Activated CD8-positive, alpha-beta memory T cell treated with anti-CD3 and anti-CD28 coated beads, Interleukin-2, amount 50 U/mL, for 1 hour (primary cell): Measurements from ENCODE around the gene PDE4B.
A peak's percentile ranks its signal among the peaks of the same experiment; 100 is the strongest.

Experiments used
- DNase-seq: peaks from one replicate; pipeline ENCODE4 v3.0.0-alpha.2; 2020; ENCODE audit errors: extremely low read depth

Gene PDE4B

DNA sequence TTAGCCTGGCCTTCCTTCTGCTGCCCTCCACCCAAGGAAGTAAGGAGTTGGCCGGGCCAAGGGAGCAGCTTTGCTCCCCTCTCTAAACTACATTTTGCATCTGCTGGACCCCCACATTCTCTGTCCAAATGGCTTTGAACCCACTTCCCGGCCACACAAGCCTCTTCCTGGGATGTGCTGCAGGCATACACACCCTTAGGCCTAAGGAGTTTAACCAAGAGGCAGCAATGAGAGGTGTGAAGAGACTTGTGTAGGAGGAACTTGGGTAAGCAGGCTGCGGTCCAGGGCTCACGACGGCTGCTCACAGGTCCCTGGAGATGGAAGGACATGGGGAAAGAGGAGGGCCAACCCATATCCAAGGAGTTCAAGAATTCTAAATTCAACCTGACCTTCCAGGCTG is 544.6 kb downstream of the PDE4B start:
- no peak for DNase-seq

DNA sequence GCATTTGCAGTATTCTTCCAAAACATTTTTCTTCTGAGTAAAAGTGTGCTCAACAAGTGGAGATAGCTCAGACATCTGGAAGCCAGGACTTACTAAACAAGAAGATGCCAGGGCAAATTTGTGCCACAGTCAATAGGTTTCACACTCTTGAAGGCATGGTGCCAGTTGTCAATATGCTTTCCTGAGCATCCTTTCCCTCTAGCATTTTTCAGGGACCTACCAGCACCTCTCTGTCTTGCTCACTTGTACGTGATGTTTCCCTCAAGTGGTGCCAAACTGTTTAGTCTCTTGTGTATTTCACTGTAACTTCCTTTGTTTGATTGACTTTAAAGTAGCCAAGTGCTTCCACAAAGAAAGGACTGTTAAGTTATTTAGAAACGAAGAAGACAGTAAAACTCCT is 547.2 kb downstream of the PDE4B start:
- DNase-seq: no peak

DNA sequence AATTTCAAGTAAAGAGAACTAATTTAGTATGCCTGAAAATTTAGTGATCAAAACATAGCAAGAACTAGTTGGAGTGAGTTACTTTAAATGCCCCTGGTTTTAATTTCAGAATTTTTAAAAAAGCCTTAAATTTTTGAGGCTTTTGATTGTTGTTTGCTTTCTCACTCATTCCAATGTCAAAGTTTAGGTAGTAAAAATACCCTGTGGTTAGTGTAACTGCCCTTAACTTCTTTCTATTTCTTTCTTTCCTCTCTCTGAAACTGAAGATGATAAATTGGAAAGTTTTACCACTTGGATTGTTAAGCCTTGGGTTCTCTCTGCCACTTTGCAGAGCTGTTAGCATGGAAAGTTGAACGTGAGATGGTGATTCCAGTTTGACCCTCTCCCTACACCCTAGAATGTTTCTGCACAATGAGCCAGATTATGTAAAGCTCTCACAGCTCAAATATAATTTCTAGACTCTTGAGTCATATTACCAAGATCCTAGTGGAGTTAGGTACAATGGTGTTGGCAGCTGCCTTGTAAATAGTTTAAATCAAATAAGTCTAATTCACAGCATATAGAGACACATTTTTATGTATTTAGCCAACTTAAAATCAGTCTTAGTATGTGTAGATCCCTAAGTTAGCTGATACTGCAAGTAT is 548.9 kb downstream of the PDE4B start:
- no peak for DNase-seq

DNA sequence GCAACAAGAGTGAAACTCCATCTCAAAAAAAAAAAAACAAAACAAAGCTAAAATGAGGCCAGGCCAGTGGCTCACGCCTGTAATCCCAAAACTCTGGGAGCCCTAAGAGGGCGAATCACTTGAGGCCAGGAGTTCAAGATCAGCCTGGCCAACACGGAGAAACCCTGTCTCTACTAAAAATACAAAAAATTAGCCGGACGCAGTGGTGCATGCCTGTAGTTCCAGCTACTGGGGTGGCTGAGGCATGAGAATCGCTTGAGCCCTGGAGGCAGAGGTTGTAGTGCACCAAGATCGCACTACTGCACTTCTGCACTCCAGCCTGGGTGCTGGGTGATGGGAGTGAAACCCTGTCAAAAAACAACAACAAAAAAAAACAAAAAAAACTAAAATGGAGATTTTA is 550.0 kb downstream of the PDE4B start:
- DNase-seq: no peak

DNA sequence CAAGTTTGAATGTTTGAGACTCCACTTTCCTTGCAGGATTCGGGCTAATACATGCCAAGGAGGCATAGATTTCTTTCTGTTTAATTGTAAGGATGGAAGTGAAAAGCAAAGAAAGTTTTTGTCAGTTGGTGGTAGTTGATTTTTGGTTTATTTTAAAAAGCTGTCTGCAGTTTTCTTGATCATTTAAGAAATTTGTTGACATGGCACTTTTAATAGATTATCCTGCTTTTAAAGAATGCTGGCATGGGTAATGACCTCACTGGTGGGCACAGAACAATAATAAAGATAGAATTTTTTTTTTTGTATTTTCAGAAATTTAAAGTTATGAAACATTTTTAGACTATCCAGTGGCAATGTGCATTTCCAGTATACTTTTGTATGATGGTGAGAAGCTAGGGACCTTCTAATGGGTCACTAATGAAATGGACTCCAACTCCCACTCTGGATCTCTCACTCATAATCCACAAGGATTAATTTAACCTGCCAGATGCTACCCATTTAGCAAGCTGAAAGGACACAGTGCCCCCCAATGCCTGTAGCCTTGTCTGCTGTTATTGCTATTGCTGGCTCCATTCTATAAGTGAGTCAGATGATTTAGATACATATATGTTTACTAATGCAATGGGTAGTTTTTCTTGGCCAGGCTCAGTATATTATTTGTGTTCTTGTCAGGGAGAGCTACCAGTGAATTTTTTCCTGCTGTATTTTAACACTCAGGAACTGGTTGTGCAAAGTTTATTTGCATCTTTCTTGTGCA is 551.1 kb downstream of the PDE4B start:
- no peak for DNase-seq

DNA sequence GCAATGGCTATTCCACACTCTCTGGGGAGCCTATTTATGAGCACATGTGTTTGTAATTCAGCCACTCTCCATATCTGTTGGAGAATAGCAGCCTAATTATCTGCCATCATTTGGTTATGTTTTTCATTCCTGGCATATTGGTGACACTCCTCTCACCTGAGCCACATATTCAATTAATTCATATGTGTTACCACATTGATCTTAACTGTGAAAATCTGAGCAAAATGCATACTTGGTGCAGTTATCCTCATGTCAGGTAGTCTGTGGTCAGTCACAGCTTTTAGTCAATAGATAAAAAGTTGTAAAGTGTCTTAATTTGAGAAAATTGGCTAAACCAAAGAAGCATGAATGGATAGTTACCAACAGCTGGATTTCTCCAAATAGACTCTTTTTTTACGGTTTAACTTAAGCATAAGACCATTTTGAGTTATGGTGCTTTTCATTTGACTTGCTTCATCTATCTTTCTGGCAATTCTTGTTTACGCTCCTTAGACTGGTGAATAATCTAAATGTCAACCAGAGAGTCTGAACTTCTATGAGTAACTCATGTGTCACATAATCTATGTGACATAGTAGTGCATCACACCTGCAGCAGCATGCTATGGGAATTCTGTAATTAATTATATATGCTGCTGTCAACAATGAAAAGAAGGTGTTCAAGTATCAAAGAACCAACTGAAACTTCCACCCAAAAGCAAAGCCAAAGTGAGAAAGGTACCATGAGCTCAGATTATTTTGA is 553.5 kb downstream of the PDE4B start:
- DNase-seq: no peak

- no peak for DNase-seq
These were observed 554.2 kb downstream of the PDE4B start for GRCh38 chr1:66346873-66347272.

DNA sequence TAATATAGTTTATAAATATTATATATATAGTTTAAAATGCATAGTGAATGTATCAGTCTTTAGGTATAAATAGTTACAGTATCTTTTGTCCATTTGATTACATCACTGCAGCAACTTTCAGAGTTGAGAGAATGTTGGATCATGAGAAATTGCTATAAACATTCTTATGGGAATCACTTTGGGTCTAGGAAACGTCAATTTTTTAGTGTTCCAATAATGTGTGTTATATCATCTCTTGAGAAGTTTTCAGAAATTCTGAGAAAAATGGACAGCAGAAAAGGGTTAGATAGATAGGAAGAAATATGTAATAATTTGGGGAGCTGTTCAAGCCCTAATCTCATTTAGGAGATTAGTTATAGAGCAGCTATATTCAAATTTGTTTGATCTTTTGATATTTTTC is 556.1 kb downstream of the PDE4B start:
- no peak for DNase-seq

GRCh38 chr1:66349242-66349641 is 556.5 kb downstream of the PDE4B start:
- DNase-seq: no peak

DNA sequence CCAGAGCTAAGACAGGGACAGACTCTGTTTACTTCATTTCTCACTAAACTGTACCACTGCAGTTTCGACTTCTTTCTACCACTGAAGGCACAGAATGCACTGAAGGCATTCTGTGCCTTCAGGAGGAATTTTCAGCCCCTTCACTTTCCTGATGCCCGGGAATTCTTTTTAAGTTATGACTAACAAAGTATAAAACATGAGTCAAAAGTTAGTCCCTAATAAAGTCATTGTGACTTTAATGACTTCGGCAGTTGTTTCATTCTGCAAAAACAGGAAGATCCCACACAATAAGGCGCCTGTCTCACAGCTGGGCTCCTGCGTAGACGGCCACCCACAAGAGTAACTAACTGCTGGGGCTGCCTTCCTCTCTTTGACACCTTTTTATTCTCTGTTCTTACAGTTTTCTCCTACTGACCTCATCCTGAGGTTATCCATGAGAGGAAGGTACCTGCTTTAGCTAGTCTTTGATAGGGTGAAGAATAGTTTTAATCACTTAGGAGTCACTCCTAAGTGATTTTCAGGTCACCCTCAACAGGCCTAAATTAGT is 557.4 kb downstream of the PDE4B start:
- DNase-seq: peak; percentile 50

- DNase-seq: no peak
These were observed 558.8 kb downstream of the PDE4B start for GRCh38 chr1:66351478-66351877.

DNA sequence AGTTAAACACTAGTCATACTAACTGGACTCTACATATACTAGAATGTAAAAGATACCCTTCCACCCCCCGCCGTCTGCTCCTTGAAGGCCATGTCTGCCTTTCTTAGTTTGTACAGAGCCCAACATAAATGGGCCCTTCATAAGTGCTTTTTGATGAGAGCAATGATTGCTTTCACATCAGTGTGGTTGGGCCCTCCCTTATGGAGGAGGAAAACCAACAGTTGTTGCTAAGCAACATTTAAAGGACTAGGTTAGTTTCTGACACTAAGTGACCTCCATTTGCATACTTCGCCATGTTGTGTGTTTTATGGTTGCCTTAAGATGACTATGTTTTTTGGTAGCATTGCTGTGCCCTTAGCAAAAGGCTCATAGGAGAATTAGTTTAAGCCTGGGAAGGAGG is 559.2 kb downstream of the PDE4B start:
- DNase-seq: no peak

DNA sequence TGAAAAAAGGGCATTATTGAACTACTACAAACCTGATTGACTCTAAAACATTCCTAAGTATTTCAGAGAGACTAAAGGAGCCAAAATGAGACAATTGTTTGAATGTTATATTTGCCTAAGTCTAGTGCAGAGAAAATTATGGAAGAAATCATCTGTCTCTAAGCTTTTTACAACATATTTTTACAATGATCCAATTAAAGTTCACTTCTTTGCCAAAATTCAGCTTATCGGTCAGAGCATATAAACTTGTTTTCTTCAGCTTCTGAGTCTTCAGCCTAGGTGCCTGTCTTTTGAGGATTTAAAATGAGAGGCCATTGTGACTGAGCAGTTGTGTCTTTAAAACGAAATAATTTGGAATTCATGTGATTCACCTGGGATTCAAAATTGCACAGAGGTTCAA is 560.1 kb downstream of the PDE4B start:
- no peak for DNase-seq

DNA sequence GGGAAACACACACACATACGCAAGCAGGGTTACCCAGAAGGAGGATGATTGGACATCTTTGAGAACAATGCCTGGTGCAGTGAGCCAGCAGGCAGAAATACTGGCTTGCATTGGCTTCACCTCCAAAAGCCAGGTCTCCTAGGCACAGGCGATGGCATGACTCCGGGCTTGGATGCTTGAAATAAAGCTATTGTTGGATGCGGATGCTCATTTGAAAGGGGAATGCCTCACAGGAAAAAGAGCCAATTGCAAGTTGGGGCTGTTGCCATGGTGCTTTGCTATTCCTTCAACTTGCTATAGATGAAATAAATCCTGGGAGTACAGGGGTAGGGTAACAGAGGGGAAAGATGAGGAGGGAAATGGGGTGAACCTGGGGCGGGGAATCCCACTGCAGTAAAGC is 560.6 kb downstream of the PDE4B start:
- DNase-seq: no peak

GRCh38 chr1:66354311-66355201 is 561.9 kb downstream of the PDE4B start:
- DNase-seq: no peak

- DNase-seq: no peak
These were observed 563.1 kb downstream of the PDE4B start for GRCh38 chr1:66355756-66356155.

DNA sequence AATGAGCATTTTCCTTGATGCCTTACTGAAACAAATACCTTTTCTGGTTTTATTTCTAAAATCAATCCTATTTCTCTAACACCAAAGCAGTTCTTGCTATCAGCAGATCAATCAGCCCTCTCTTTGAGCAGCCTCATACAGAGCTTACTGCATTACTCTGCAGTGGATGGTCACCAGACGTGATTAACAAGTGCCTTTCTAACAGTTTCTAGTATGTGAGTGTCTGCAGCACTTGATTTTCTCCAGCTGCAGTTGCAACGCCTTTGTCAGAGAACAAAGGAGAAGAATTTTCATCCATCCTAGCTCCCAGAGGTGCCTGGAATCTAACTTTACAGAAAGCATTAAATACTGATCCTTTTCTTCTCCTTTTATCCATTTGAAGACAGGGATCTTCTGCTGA is 563.9 kb downstream of the PDE4B start:
- DNase-seq: no peak

GRCh38 chr1:66357021-66357420 is 564.3 kb downstream of the PDE4B start:
- no peak for DNase-seq

DNA sequence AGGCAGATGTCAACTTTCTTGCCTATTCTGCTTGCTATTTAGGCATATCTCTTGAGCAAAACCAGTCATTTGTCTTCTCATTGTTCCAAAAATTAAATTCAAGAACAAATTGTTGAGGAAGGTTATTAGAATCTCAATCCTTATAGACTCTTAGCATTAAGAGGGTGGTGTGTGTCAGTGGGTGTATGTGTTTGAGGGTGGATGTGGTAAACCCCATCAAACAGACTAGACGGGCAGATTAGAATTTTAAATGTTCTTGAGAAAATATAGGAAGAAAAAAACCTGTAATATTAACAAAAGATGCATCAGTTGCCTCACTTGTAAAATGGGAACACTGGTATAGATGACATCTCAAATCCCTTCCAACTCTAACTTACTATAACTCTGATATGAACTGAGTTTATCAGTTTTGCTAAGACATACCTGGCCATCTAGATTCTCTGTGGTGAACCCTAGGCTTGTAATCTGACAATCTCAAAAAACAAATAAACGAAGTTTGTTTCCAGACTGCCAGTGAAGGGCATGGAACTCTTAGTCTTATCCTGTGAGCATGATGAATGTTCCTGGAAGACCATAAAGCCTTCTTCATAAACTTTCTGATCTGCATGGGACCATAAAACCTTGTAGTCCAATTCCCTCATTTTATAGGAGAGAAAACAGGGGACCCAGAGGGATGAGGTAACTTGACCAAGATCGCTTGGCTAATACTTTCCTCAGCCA is 564.9 kb downstream of the PDE4B start:
- no peak for DNase-seq

DNA sequence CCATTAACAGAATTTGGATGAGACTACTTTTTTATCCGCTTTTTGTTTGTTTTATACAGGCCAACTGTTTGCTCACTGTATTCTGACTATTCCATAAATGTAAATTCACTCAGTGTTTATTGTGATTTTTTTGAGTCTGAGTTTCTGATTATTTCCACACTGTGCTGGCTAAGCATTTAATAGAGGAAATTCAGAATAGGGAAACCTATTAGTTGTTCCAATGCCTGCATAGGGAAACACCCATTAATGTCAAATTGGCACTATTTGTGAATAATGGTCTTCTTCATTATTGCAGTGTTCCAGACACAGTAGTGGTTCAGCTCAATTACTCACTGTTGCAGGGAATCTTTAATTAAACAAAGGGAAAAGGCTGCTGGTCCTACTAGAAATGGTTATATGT is 566.6 kb downstream of the PDE4B start:
- DNase-seq: no peak

GRCh38 chr1:66359815-66360214 is 567.1 kb downstream of the PDE4B start:
- no peak for DNase-seq
